Measurements from ENCODE around the gene BTRC. TPM values are rescaled to one million over a fixed set of nuclear protein-coding genes. Genes with fewer than 3 reads are reported as not detected.

The BTRC gene
- total RNA-seq, 1 donor from 2014 or later: 19.4 TPM

DNA sequence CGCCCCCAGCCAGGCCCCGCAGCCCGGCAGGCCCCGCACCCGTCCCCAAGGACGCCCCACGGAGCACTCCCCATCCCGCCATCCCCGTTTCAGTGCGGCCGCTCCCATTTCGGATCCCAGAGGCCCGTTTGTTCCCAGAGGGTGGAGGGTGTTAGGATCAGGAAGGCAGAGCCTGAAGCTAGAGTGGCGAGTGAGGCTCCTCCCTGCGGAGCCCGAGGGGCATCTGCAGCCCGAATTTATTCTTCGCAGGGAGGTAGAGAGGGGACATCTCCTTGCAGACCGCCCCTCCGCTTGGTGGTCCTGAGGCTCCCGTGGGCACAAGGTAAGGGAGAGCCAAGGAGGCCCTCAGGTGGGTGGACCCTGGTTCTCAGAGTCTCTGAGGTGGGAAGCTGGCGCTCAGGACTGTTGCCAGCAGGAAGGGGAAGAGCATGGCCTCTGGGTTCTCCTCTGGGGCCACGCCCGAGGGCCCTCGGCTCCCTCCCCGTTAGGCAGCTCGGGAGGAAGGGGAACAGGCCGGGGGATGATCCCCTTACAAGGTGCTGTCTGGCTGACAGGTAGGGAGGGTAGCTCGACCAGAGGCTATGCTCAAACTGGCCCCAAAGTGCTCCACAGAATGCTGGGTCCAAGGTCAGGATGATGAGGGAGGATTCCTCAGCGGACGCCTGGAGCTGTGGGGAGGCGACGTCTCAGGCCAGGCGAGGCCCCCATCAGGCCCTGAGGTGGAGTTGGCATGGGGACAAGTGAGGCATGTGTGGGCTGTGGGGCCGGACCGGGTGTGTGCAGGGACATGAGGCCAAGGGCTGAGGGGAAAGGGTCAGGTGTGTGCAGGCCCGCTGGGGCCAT, 216.7 kb downstream of the BTRC start:
- intact Hi-C loops (cut with micrococcal nuclease): loop anchor here (1.0 to 10.0 kb wide), 7 partner anchors 18 to 506 kb away; partner anchors contain the start of genes DPCD, KAZALD1 and POLL
- Mint-ChIP-seq H3K36me3 (ENCODE audit: low read depth) (no peaks in the 10 kb centered on the region), H3K4me3 (peak overlapping the region; percentile 84), H3K4me1 (peaks cover 22% of the 10 kb centered on the region), H3K27me3 (peaks cover 35% of the 10 kb centered on the region), H3K9me3 (peaks cover 2% of the 10 kb centered on the region), H3K27ac (no peak overlapping the region)
- no peak for TF ChIP-seq CTCF (IDR thresholded peaks at IDR 0.05)
- ChIA-PET CTCF (interaction anchor here (0.7 to 3.9 kb wide), 13 partner anchors 9 to 413 kb away, joined by 3 to 32 read pairs (median 3); partner anchors contain the start of genes DPCD and POLL), POLR2A (interaction anchor here (0.6 to 1.1 kb wide), 4 partner anchors 16 to 1346 kb away, joined by 3 to 10 read pairs (median 4); partner anchors contain the start of genes DPCD and POLL)
- no peak for DNase-seq
- peak; percentile 11 for ATAC-seq (ENCODE audit: low read depth)

- peaks cover 28% of the 10 kb centered on the region for H3K27me3 Mint-ChIP-seq
- ChIA-PET CTCF (interaction anchor here (0.7 to 3.9 kb wide), 9 partner anchors 9 to 410 kb away, joined by 3 to 32 read pairs (median 7); partner anchors contain the start of genes DPCD and POLL), POLR2A (interaction anchor here (0.8 kb wide), 1 partner anchor 15 kb away, joined by 3 read pairs; no protein-coding TSS in a partner anchor)
- H3K9me3 Mint-ChIP-seq: peaks cover 2% of the 10 kb centered on the region
- no peak for ATAC-seq (ENCODE audit: low read depth)
- no peak for TF ChIP-seq CTCF (IDR thresholded peaks at IDR 0.05)
- DNase-seq: no peak
- H3K27ac Mint-ChIP-seq: no peak overlapping the region
- H3K4me1 Mint-ChIP-seq: peaks cover 20% of the 10 kb centered on the region
- H3K36me3 Mint-ChIP-seq (ENCODE audit: low read depth): no peaks in the 10 kb centered on the region
- intact Hi-C loops (cut with micrococcal nuclease): loop anchor here (2.0 to 10.0 kb wide), 2 partner anchors 105 to 507 kb away; partner anchors contain the start of gene KAZALD1
- peak overlapping the region; percentile 32 for H3K4me3 Mint-ChIP-seq
Measured at GRCh38 chr10:101571271-101571925, 217.4 kb downstream of the BTRC start.

- H3K4me3 Mint-ChIP-seq: no peak overlapping the region
- POLR2A ChIA-PET: no interaction called here
- H3K27me3 Mint-ChIP-seq: peaks cover 23% of the 10 kb centered on the region
- no peaks in the 10 kb centered on the region for H3K36me3 Mint-ChIP-seq (ENCODE audit: low read depth)
- TF ChIP-seq CTCF (IDR thresholded peaks at IDR 0.05): no peak
- intact Hi-C loops (cut with micrococcal nuclease): loop anchor here (10.0 kb wide), 1 partner anchor 507 kb away; the partner anchor contains the start of gene KAZALD1
- DNase-seq (no peak), ATAC-seq (ENCODE audit: low read depth) (no peak)
- peaks cover 2% of the 10 kb centered on the region for H3K9me3 Mint-ChIP-seq
- H3K4me1 Mint-ChIP-seq: peaks cover 16% of the 10 kb centered on the region
- H3K27ac Mint-ChIP-seq: no peak overlapping the region
- CTCF ChIA-PET: interaction anchor here (2.1 to 3.9 kb wide), 4 partner anchors 15 to 411 kb away, joined by 9 to 32 read pairs (median 12); partner anchors contain the start of genes DPCD and POLL
Measured at GRCh38 chr10:101572126-101572525, 218.2 kb downstream of the BTRC start.

GRCh38 chr10:101572785-101573184, 218.8 kb downstream of the BTRC start:
- Mint-ChIP-seq H3K4me3 (no peak overlapping the region), H3K4me1 (peaks cover 16% of the 10 kb centered on the region), H3K27me3 (peaks cover 18% of the 10 kb centered on the region), H3K27ac (no peak overlapping the region), H3K36me3 (ENCODE audit: low read depth) (peaks cover 3% of the 10 kb centered on the region), H3K9me3 (peaks cover 2% of the 10 kb centered on the region)
- ChIA-PET POLR2A (no interaction called here), CTCF (no interaction called here)
- ATAC-seq (ENCODE audit: low read depth) (no peak), DNase-seq (no peak)
- intact Hi-C loops (cut with micrococcal nuclease): loop anchor here (10.0 kb wide), 1 partner anchor 508 kb away; the partner anchor contains the start of gene KAZALD1
- TF ChIP-seq CTCF (IDR thresholded peaks at IDR 0.05): no peak

All from activated B cell treated with CpG ODN at 0.5 μM for 24 hours (primary cell).